Esophagus muscularis mucosa (tissue), 3 donors: ENCODE results near the gene RNF5.

Experiments
- POLR2A ChIP-seq: fragments of 450-650 bp; IDR thresholded peaks from one replicate; pipeline ENCODE4 v1.6.1; 2017; ENCODE audit warnings: antibody characterized with exemption, moderate library complexity, mild to moderate bottlenecking, low read depth
- POLR2AphosphoS5 ChIP-seq, 2 donors: sonication (generic); formaldehyde crosslinking; IDR thresholded peaks; one replicate each; pipeline ENCODE4 v1.6.1; 2017; ENCODE audit warnings: antibody characterized with exemption in 2 of 2
- TF ChIP-seq, protein P1 (sequence below), 3 experiments: fragments of 200-600 bp in 2 of 3; fragments of 450-650 bp in 1 of 3; sonication (generic) in 2 of 3; IDR thresholded peaks; one replicate each; pipeline ENCODE4 v1.5.1; 2017 to 2019; ENCODE audit warnings: antibody characterized with exemption in 3 of 3, mild to moderate bottlenecking in 2 of 3, moderate library complexity in 1 of 3

DNA sequence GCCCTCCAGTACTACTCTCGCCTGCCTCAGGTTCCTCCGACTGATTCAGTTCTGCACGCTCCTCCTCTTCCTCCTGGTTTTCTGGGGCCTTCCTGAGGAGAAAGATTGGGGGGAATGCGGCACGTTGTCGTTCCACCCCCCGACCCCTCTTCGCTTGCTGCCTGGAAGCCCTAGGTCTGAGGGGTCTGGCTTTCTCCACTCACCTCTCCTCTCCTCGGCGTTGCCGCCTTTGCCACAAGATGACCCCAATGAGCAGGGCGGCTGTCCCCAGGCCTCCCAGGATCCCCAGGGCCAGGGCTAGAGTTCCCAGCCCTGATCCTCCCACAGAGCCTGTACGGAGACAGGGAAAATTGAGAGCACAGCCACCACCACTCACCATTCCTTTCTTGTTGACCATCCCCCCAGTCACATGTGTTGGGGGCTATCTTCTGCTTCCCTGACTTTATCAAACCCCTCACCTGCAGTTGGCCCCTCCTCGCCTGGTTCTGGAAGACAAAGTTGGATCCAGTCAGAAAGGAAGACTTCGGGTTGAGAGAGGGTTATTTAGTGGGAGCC is 3.0 kb downstream of the RNF5 start:
- no peak for TF ChIP-seq POLR2AphosphoS5 (IDR thresholded peaks at IDR 0.05)
- TF ChIP-seq, protein P1, sequence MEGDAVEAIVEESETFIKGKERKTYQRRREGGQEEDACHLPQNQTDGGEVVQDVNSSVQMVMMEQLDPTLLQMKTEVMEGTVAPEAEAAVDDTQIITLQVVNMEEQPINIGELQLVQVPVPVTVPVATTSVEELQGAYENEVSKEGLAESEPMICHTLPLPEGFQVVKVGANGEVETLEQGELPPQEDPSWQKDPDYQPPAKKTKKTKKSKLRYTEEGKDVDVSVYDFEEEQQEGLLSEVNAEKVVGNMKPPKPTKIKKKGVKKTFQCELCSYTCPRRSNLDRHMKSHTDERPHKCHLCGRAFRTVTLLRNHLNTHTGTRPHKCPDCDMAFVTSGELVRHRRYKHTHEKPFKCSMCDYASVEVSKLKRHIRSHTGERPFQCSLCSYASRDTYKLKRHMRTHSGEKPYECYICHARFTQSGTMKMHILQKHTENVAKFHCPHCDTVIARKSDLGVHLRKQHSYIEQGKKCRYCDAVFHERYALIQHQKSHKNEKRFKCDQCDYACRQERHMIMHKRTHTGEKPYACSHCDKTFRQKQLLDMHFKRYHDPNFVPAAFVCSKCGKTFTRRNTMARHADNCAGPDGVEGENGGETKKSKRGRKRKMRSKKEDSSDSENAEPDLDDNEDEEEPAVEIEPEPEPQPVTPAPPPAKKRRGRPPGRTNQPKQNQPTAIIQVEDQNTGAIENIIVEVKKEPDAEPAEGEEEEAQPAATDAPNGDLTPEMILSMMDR (IDR thresholded peaks at IDR 0.05), result no peak
- TF ChIP-seq POLR2A, result no peak
